Stomach (tissue), 4 donors: ENCODE results near the gene TGFBR3L.

Source experiments
- CTCF ChIP-seq, 7 experiments: fragments of 450-650 bp in 4 of 7; fragments of 200-600 bp in 3 of 7; sonication (generic) in 3 of 7; IDR thresholded peaks; one replicate each; pipeline ENCODE4 v1.5.1; 2016 to 2019; ENCODE audit warnings: antibody characterized with exemption in 7 of 7, control low read depth in 2 of 7, mild to moderate bottlenecking in 1 of 7
- EP300 ChIP-seq: sonication (generic); formaldehyde crosslinking; IDR thresholded peaks from one replicate; pipeline ENCODE4 v1.6.1; 2017; ENCODE audit warnings: antibody characterized with exemption

GRCh38 chr19:7879836-7880235 lies 34.8 kb upstream of the TGFBR3L start:
- TF ChIP-seq CTCF (IDR thresholded peaks at IDR 0.05) (no peak), EP300 (no peak)
